NCI-H510A treated with DMSO at 0.1 percent for 48 hours (cell line): ENCODE results near the gene ECE2.
"Not testable (repeated sequence)": the region's sequence is repeated elsewhere in the genome, so short reads cannot be mapped to it uniquely, and the experiment has no call there.

ENCODE experiments used
- DNase-seq: peaks from one replicate; lab custom pipeline; 2025; lab: John Stamatoyannopoulos, UW

Gene ECE2

DNA sequence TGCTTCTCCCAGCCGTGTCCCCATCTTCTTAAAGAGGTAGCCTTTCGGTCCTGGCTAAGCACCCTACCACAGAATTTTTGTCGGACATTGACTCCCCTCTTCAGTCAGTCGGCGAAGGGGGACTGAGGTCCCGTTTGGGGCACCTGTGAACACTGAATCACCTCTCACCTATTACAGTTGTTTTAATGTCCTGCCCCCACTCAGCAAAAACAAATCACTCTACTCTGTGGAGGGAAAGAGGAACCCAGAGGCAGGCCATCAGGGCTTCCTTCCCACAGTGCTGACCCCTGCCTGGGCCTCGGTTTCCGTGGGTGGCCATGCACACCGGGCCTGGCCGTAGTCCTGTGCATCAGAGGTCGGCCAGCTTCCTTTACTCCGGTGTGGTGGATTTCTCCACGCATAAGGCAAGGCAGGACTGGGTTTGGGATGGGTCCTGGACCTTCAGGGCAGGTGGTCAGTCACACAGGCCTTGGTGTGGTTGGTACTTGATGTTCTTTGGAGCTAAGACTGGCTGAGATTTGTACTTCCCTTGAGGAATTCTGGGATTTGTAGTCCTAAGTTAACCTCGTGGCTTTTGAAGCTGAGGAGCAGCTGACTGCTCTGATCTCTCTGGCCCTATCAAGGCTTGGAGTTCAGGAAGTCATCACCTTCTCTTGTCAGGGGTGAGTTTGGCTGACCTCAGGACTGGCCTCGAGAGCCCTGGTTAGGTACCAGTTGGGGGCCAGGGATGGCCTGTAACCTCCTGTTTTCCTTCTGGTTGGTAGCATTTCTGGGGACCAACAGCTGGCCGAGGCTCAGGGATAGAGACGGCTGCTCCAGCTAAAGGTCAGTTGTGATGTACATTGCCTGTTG, 61.0 kb downstream of the ECE2 start:
- DNase-seq: peak; percentile 39

DNA sequence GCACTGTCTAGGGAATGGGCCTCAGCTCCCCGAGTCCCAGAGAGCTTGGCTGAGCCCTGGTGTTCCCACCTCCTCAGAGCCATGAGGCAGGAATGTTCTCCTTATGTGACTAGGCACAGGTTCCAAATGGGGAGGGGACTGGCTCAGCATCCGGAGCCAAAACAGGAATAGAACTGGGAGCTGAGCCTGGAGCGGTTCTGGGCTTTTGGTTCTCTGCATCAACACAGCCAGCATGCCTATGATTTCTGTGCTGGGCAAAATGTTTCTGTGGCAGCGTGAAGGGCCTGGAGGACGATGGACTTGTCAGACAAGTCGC, 61.5 kb downstream of the ECE2 start, which contains the start of gene FAM131A:
FAM131A (plus strand) TSS at position 202 of the 316 bp plus-strand sequence; CDS start at position 233, 31 bp downstream.
- DNase-seq: no peak

DNA sequence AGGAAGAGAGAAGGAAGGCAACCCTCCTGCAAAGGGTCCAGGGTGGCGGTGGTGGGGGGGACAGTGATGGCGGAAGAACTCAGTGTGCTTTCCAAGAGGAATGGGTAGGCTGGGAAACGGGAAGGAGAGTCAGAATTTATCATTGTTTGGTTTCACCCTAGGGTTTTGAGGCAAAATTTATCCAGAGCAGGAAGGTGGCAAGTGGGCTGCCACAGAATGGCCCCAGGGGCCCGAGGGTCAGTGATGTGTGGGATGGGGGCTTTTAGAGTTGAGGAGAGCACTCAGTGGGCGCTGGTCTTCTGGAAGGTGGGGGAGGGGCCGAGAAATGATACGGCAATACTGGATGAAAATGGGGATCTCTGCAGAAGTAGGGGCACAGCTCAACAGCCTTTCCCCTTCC, 62.2 kb downstream of the ECE2 start:
- DNase-seq: no peak

DNA sequence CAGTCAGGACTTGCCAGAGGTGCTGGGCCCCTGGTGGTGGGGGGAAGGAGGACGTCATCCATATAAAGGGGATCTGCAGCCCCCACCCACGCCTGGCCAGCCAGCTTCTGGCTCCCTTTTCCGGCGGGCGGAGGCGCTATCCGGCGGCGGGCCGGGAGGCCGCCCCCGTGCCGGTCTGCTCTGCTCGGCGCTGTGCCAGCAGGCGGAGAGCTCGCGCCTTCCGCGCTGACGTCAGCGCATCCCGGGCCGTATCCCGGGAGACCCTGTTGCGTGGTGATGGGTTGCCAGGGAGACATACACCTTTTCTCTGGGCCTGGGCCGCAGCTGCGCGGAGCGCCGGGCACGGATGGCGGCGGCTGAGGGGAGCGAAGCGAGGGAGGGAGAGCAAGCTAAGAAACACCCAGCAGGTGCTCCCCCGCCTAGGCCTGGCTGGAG, 62.7 kb downstream of the ECE2 start:
- DNase-seq: peak; percentile 85

DNA sequence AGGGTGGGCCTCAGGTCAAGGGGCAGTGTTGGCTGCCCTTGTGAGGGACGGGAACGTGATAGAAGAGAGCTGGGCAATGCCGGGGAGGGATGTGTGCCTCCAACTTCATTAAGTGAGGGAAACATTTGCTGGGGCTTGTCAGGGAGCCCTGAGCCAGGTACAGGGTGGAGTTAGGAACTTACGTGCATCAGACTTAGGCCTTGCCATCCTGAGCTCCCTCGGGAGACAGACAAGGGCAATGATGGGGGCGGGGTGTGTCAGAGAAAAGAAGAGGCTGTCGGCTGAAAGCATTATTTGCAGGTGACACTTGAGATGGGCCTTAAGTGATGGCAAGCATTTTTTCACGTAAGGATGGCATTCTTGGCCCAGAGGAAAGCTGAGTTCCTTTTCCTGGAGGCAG, 63.2 kb downstream of the ECE2 start:
- DNase-seq: peak; percentile 52

DNA sequence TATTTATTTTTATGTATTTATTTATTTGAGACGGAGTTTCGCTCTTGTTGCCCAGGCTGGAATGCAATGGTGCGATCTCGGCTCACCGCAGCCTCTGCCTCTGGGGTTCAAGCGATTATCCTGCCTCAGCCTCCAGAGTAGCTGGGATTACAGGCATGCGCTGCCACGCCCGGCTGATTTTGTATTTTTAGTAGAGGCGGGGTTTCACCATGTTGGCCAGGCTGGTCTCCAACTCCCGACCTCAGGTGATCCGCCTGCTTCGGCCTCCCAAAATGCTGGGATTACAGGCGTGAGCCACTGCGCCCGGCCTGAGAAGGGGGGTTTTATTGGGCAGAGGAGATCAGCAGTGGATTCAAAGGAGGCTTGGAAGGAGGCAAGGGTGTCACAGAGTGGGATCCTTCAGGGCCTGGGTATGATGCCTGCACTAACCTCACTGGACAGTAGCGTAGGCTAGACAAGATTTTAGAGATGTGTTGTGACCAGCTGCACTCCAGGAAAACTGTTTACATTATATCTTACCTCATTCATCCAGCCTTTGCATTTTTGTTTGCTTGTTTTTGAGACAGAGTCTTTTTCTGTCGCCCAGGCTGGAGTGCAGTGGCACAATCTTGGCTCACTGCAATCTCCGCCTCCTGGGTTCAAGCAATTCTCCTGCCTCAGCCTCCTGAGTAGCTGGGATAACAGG, 63.8 kb downstream of the ECE2 start:
- DNase-seq: not testable (repeated sequence)

DNA sequence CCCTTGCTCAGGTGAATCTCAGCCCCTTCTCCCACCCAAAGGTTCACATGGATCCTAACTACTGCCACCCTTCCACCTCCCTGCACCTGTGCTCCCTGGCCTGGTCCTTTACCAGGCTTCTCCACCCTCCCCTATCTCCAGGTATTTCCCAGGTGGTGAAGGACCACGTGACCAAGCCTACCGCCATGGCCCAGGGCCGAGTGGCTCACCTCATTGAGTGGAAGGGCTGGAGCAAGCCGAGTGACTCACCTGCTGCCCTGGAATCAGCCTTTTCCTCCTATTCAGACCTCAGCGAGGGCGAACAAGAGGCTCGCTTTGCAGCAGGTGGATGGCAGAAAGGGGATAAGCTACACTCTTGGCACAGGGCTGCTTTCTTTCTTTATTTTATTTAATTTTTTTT, 66.1 kb downstream of the ECE2 start:
- DNase-seq: peak; percentile 69
